Measurements from ENCODE around the gene NDUFS2.

NDUFS2 gene

GRCh38 chr1:161196111-161196510 lies 6.1 kb upstream of the NDUFS2 start:
- Histone ChIP-seq H3K27ac (ENCODE audit: low read length) (no peak overlapping the region), H3K9me3 (ENCODE audit: control insufficient read depth in 2 of 2, low read length in 2 of 2) (no peaks in the 10 kb centered on the region), H3K4me1 (ENCODE audit: control insufficient read depth, insufficient read depth, low read length) (peaks cover 60% of the 10 kb centered on the region), H3K4me3 (ENCODE audit: low read length in 2 of 2) (peak overlapping the region; percentile 22 to 68), H3K27me3 (ENCODE audit: control insufficient read depth in 1 of 2, insufficient read depth in 2 of 2, low read length in 2 of 2) (no peaks in the 10 kb centered on the region), H3K9ac (ENCODE audit: low read length in 2 of 2) (peak overlapping the region in 1 of 2 donors; percentile 80), H3K36me3 (ENCODE audit: control insufficient read depth in 2 of 2, insufficient read depth in 2 of 2, low read length in 2 of 2) (peaks cover 0 to 18% of the 10 kb centered on the region in 2 donors)

- H3K27me3 ChIP-seq (ENCODE audit: control insufficient read depth in 1 of 2, insufficient read depth in 2 of 2, low read length in 2 of 2) = no peaks in the 10 kb centered on the region
- H3K27ac ChIP-seq (ENCODE audit: low read length) = peak overlapping the region; percentile 99
- peaks cover 67% of the 10 kb centered on the region for H3K4me1 ChIP-seq (ENCODE audit: control insufficient read depth, insufficient read depth, low read length)
- H3K9me3 ChIP-seq (ENCODE audit: control insufficient read depth in 2 of 2, low read length in 2 of 2) = no peaks in the 10 kb centered on the region
- H3K36me3 ChIP-seq (ENCODE audit: control insufficient read depth in 2 of 2, insufficient read depth in 2 of 2, low read length in 2 of 2) = peaks cover 0 to 15% of the 10 kb centered on the region in 2 donors
- H3K4me3 ChIP-seq (ENCODE audit: low read length in 2 of 2) = peak overlapping the region; percentile 66 to 68
- peak overlapping the region; percentile 51 to 80 for H3K9ac ChIP-seq (ENCODE audit: low read length in 2 of 2)
These were observed 5.4 kb upstream of the NDUFS2 start for GRCh38 chr1:161196521-161197451.

DNA sequence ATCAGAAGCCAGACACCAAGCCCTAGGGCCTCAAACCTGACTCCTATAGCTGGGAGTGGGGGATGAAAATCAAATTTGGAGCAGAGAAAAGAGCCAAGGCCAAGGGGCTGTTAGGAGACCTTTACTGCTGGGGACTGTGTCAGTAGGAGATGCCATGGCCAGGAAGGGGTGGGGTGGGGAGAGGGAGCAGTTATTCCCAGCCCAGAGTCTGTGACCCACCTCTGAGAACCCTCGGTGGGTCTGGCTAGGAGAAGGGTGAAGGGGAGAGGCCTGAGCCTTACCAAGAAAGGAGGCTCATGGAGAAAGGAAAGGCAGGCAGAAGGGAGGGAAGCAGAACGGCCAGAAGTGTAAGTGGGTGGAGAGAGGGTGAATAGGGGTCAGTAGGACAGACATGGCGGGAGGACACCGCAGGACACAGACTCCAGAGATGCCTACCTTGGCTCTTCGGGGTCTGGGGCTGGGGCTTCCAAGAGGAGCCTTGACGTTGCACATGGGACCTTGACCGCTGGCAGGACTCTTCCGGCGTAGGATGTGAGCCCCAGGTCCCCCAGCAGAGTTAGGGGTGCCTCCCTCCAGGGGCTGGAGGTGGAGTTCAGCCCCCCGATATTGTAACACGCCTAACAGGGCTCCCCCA lies 4.5 kb upstream of the NDUFS2 start:
- no peaks in the 10 kb centered on the region for H3K9me3 ChIP-seq (ENCODE audit: control insufficient read depth in 2 of 2, low read length in 2 of 2)
- peak overlapping the region; percentile 99 for H3K27ac ChIP-seq (ENCODE audit: low read length)
- H3K27me3 ChIP-seq (ENCODE audit: control insufficient read depth in 1 of 2, insufficient read depth in 2 of 2, low read length in 2 of 2) = no peaks in the 10 kb centered on the region
- peak overlapping the region; percentile 66 to 68 for H3K4me3 ChIP-seq (ENCODE audit: low read length in 2 of 2)
- peaks cover 0 to 12% of the 10 kb centered on the region in 2 donors for H3K36me3 ChIP-seq (ENCODE audit: control insufficient read depth in 2 of 2, insufficient read depth in 2 of 2, low read length in 2 of 2)
- H3K4me1 ChIP-seq (ENCODE audit: control insufficient read depth, insufficient read depth, low read length) = peaks cover 65% of the 10 kb centered on the region
- peak overlapping the region; percentile 55 to 80 for H3K9ac ChIP-seq (ENCODE audit: low read length in 2 of 2)

DNA sequence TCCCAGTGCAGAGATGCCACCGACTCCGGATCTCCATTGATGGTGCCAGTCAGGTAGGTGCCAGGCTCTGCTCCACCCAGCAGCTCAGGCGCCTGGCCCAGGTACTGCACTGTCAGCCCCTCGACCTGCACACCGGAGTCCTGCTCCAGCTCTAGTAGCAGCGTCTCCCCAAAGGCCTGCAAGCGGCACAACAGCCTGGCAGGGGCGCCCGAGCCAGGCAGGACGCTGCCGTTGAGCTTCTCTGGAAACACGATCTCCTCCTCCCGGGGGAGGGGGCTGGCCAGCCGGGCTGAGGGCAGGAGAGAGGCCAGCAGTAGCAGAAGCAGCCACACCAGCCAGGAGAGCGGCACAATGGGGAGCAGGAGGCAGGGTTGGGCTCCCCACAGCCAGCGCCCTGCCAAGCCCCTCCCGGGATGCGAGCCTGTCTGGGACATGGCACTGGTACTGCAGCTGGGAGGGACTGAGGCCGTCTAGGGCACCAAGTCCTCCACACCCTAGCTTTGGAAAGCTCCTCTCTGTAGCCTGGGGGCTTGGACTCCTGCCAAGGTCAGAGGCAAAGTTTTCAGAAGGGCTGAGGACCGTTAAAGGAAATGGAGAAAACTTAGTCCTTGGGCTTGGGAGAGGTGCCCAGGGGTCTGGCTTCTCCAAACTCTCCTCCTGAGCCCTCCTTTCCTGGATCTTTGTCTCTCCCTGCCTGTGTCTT lies 3.8 kb upstream of the NDUFS2 start:
- Histone ChIP-seq H3K27me3 (ENCODE audit: control insufficient read depth in 1 of 2, insufficient read depth in 2 of 2, low read length in 2 of 2) (no peaks in the 10 kb centered on the region), H3K9me3 (ENCODE audit: control insufficient read depth in 2 of 2, low read length in 2 of 2) (no peaks in the 10 kb centered on the region), H3K9ac (ENCODE audit: low read length in 2 of 2) (peak overlapping the region in 1 of 2 donors; percentile 80), H3K27ac (ENCODE audit: low read length) (peak overlapping the region; percentile 99), H3K36me3 (ENCODE audit: control insufficient read depth in 2 of 2, insufficient read depth in 2 of 2, low read length in 2 of 2) (peaks cover 0 to 12% of the 10 kb centered on the region in 2 donors), H3K4me1 (ENCODE audit: control insufficient read depth, insufficient read depth, low read length) (peaks cover 65% of the 10 kb centered on the region), H3K4me3 (ENCODE audit: low read length in 2 of 2) (peak overlapping the region; percentile 66 to 68)

GRCh38 chr1:161198897-161199431 lies 3.2 kb upstream of the NDUFS2 start, which contains the start of gene ADAMTS4:
ADAMTS4 (minus strand) TSS chr1:161199054; CDS start chr1:161198627, 427 bp downstream.
- Histone ChIP-seq H3K27ac (ENCODE audit: low read length) (peak within 1 kb of the TSS; percentile 99), H3K27me3 (ENCODE audit: control insufficient read depth in 1 of 2, insufficient read depth in 2 of 2, low read length in 2 of 2) (no peaks in the 10 kb centered on the region), H3K9ac (ENCODE audit: low read length in 2 of 2) (peak within 1 kb of the TSS in 1 of 2 donors; percentile 80), H3K4me3 (ENCODE audit: low read length in 2 of 2) (peak within 1 kb of the TSS; percentile 66 to 68), H3K36me3 (ENCODE audit: control insufficient read depth in 2 of 2, insufficient read depth in 2 of 2, low read length in 2 of 2) (peaks cover 0 to 12% of the 10 kb centered on the region in 2 donors), H3K9me3 (ENCODE audit: control insufficient read depth in 2 of 2, low read length in 2 of 2) (no peaks in the 10 kb centered on the region), H3K4me1 (ENCODE audit: control insufficient read depth, insufficient read depth, low read length) (peaks cover 69% of the 10 kb centered on the region)

DNA sequence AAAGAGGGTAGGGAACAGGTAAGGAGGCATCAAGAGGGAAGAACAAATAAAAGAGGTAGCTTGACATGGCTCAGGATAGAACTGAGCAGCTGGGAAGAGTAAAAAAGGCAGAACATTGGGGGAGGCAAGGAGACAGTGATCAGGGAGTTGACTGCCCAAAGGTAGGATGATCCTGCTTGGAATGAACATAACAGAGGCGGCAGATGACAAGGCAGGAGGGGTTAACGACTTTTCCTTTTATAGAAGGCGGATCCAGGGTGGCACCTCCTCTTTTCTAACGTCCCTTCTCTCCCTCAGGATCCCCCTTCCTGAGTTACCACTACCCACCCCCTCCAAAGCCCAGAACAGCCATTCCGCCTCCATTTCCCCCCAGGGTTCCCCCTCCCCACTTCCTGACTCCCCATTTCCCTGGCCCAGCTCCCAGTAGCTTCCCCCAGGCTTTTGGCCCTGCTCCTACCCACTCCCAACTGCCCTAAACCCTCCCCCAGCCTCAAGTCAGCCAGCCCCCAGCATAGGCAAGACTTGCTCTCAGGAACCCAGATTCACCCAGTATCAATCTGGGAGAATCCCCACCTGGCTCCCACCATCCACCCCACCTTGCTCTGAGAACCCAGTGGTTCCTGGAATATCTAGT lies 2.5 kb upstream of the NDUFS2 start:
- peaks cover 69% of the 10 kb centered on the region for H3K4me1 ChIP-seq (ENCODE audit: control insufficient read depth, insufficient read depth, low read length)
- H3K4me3 ChIP-seq (ENCODE audit: low read length in 2 of 2) = peak overlapping the region in 1 of 2 donors; percentile 34
- no peaks in the 10 kb centered on the region for H3K27me3 ChIP-seq (ENCODE audit: control insufficient read depth in 1 of 2, insufficient read depth in 2 of 2, low read length in 2 of 2)
- peak overlapping the region; percentile 99 for H3K27ac ChIP-seq (ENCODE audit: low read length)
- no peaks in the 10 kb centered on the region for H3K9me3 ChIP-seq (ENCODE audit: control insufficient read depth in 2 of 2, low read length in 2 of 2)
- H3K36me3 ChIP-seq (ENCODE audit: control insufficient read depth in 2 of 2, insufficient read depth in 2 of 2, low read length in 2 of 2) = peaks cover 0 to 13% of the 10 kb centered on the region in 2 donors
- H3K9ac ChIP-seq (ENCODE audit: low read length in 2 of 2) = peak overlapping the region in 1 of 2 donors; percentile 80

- Histone ChIP-seq H3K27me3 (ENCODE audit: control insufficient read depth in 1 of 2, insufficient read depth in 2 of 2, low read length in 2 of 2) (no peaks in the 10 kb centered on the region), H3K4me3 (ENCODE audit: low read length in 2 of 2) (peak overlapping the region in 1 of 2 donors; percentile 99), H3K9me3 (ENCODE audit: control insufficient read depth in 2 of 2, low read length in 2 of 2) (no peaks in the 10 kb centered on the region), H3K4me1 (ENCODE audit: control insufficient read depth, insufficient read depth, low read length) (peaks cover 69% of the 10 kb centered on the region), H3K27ac (ENCODE audit: low read length) (peak overlapping the region; percentile 99), H3K36me3 (ENCODE audit: control insufficient read depth in 2 of 2, insufficient read depth in 2 of 2, low read length in 2 of 2) (peaks cover 0 to 7% of the 10 kb centered on the region in 2 donors), H3K9ac (ENCODE audit: low read length in 2 of 2) (peak overlapping the region; percentile 96 to 98)
These were observed 1.7 kb upstream of the NDUFS2 start for GRCh38 chr1:161200421-161200991.

GRCh38 chr1:161200992-161201835 lies 953 bp upstream of the NDUFS2 start:
- Histone ChIP-seq H3K36me3 (ENCODE audit: control insufficient read depth in 2 of 2, insufficient read depth in 2 of 2, low read length in 2 of 2) (peaks cover 0 to 6% of the 10 kb centered on the region in 2 donors), H3K27me3 (ENCODE audit: control insufficient read depth in 1 of 2, insufficient read depth in 2 of 2, low read length in 2 of 2) (no peaks in the 10 kb centered on the region), H3K4me1 (ENCODE audit: control insufficient read depth, insufficient read depth, low read length) (peaks cover 66% of the 10 kb centered on the region), H3K9me3 (ENCODE audit: control insufficient read depth in 2 of 2, low read length in 2 of 2) (no peaks in the 10 kb centered on the region), H3K4me3 (ENCODE audit: low read length in 2 of 2) (peak overlapping the region; percentile 57 to 99), H3K27ac (ENCODE audit: low read length) (peak overlapping the region; percentile 99), H3K9ac (ENCODE audit: low read length in 2 of 2) (peak overlapping the region; percentile 96 to 98)
